NCI-H345 (cell line): ENCODE data around the gene DNER.
"Not testable (repeated sequence)": the region's sequence is repeated elsewhere in the genome, so short reads cannot be mapped to it uniquely, and the experiment has no call there.

ENCODE experiments used
- DNase-seq: peaks from one replicate; lab custom pipeline; 2025; lab: John Stamatoyannopoulos, UW

The DNER gene

GRCh38 chr2:229715895-229716507, 1.6 kb upstream of the DNER start:
- peak; percentile 81 for DNase-seq

GRCh38 chr2:229714736-229715541, 584 bp upstream of the DNER start:
- peak; percentile 78 for DNase-seq

DNA sequence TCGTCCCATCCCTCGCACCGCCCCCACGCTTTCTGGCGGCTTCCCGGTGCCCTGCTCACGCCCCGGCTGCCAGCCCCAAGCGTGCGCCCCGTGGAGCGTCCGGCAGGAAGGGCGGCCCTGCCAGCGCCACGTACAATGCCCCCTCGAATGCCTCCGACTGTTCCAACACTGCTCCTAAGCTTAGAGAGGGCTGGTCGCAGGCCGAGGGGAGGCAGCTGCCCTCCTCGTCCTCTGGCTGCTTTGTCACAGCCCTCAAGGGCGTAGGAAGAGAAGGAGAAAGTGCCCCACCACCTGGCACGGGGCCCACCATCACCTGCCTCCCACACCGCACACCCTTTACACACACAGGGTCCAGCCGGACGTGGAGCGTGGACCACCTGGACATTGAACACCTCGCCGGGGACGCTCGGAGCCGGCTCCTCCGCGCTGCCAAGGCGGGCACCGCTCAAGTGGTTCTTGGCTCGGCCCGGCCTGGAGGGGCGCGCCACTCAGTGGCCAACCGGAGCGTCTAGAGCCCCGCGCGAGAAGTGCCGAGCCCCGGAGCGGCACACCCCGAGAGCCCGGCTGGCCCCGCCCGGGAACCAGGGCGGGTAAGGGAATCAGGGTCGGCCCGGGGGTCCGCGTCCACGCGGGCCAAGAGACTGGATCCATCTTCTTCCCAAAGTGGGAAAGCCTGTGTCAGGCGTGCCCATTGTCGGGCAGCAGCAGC, 830 bp downstream of the DNER start:
- DNase-seq, result peak; percentile 77

DNA sequence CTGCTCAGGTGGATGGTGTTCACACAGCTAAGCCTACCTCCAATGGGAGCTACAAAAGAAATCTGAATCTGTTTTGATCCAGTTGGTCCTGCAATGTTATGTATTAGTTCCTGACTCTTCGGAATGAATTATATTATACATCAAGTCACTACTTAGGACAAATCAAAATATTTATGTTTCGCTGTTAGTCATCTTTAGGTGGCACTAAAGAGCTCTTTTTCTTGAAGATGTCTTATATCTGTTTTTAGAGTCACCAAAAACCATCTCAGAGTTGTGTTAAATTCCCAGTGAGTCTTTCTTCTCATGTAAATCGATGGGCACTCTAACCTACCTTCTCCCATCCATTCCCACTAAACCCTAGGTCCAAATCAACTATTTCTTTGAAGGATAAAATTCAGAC, 2.2 kb downstream of the DNER start:
- no peak for DNase-seq

DNA sequence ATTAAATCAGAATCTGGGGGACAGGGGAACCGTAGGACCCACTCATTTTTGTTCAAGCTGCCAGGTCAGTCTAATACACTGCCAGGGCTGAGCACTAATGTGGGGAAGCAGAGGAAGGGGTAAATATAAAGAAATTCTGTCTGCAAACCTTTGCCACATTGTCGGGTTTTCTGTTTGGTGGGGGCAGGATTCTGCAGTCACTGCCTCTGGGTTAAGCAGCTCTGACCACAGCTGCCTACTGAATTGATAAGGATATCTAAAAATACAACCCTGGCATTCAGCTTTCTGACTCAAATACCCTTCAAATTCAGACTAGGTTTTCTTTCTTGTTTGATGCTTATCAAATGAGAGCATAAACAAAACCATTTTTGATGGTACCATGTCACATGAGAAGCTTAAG, 6.0 kb downstream of the DNER start:
- DNase-seq, result no peak

DNA sequence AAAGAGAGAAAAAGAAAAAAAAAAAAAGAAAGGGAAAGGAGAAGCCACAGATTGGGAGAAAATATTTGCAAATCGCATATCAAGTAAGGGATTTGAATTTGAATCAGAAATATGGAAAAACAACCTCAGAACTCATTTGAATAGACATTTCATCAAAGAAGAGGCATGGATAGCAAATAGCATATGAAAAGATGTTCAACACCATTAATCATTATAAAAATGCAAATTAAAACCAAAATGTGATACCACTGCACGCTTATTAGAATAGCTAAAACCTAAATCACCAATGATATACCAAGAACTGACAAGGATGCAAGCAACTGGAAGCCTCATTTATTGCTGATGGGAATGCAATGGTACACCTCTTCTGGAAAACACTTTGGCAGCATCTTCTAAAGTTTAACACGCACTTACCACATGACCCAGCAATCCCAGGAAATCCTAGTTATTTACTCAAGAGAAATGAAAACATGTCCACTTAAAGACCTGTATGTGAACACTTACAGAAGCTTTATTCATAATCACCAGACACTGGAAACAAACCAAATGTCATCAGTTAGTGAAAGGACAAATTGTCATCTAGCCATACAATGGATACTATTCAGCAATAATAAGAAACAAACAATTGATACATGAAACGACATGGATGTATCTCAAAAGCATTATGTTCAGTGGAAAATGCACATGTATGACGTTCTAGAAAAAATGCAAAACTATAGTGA, 10.3 kb downstream of the DNER start:
- no peak for DNase-seq

GRCh38 chr2:229701716-229702115, 12.6 kb downstream of the DNER start:
- DNase-seq, result no peak

GRCh38 chr2:229701062-229701461, 13.3 kb downstream of the DNER start:
- DNase-seq, result no peak

GRCh38 chr2:229695961-229696360, 18.4 kb downstream of the DNER start:
- no peak for DNase-seq

GRCh38 chr2:229693845-229694244, 20.5 kb downstream of the DNER start:
- DNase-seq, result not testable (repeated sequence)

DNA sequence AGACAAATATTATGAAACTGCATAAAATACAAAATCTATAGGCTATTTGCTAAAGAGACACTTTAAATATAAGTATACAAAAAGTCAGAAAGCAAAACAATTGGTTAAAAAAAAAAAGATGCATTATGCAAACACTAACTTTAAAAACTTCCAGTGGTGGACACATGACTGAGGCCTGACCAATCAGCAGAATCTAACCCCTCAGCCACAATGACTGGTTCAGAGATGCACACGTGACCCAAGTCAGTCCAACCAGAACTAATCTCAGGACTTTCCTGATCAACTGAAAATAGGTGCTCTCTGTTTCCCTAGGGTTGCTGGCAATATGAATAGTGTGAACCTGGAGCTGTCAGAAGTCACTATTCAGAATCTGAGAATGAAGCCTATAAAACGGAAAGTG, 22.7 kb downstream of the DNER start:
- no peak for DNase-seq

- DNase-seq, result no peak
These were observed 25.0 kb downstream of the DNER start for GRCh38 chr2:229689307-229689839.

DNA sequence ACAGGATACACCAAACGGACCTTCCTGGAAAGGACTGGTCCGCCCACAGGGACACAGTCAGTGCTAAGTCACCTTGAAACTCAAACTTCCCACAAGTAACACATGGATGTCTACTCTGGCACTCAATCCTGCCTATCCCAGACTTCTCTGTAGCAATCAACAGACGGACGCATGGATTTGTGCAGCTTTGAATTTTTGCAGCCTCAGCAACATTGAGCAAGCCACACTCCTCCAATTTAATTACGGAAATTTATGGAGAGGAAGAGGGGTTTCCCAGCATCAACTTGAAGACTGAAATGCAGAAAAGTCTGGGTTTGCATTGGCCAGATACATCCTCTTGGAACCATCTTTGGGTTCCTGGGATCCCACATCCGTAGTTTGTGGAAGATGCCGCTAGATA, 26.2 kb downstream of the DNER start:
- DNase-seq, result no peak

- DNase-seq, result peak; percentile 90
These were observed 28.0 kb downstream of the DNER start for GRCh38 chr2:229686122-229686919.

GRCh38 chr2:229684942-229685562, 29.3 kb downstream of the DNER start:
- DNase-seq, result no peak

GRCh38 chr2:229679393-229680125, 34.8 kb downstream of the DNER start:
- no peak for DNase-seq

DNA sequence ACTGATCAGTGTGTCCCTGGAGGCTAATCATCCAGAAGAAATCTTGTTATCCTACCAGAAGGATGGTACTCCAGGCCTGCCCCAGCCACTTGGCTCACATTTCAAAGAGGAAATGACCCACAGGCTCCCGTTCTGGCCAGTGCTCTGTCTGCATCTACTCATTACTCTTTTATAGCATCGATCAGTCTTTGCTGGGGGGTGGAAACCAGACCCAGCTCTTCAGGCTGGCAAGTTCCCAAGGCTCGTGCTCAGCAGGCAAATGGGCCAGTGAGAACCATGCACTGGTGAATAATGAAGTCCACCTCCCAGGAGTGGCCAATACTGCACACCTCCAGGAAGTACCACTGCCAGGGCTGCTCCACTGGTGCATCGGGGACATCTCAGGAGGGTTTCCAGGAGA, 38.8 kb downstream of the DNER start:
- DNase-seq, result peak; percentile 6

- no peak for DNase-seq
These were observed 39.4 kb downstream of the DNER start for GRCh38 chr2:229674830-229675530.

DNA sequence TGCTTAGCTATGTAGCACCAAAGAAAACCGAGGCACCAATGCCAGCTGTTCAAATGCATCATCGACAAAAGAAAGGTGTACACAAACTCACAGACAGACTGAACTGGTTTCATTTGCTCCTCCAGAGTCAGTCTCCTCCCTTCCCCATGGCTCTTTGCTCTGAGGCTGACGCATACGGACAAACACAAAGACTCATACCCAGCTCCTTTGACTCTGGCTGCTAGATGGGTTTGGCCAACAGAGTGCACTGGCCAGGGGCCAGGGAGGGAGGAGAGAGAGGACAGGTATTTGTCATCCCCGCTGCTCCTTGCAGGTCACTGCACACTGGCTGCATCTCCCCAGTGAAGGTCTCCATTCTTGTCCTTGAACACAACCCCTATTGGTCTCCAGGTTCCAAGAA, 40.7 kb downstream of the DNER start:
- DNase-seq, result peak; percentile 5

DNA sequence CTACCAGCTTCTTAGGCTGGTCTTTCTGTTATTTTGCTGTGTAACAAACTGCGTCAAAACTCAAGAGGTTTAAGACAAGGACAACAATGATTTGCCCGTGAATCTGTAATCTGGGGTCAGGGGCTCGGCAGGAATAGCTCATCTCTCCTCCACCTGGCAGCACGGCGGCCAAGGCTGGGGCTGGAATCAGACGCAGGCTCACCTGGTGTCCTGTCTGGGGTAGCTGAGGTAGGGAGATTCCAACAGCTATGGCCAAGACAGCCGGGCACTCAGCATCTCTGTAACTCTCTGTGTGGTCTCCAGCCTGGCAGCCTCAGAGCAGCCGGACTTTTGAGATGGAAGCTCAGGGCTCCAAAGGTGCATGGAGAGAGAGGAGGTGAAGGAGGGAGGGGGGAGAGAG, 42.3 kb downstream of the DNER start:
- DNase-seq, result no peak
